ENCODE data around the gene WDR47. TPM values are rescaled to one million over a fixed set of nuclear protein-coding genes. Genes with fewer than 3 reads are reported as not detected.

WDR47 gene
- polyA plus RNA-seq = 3.7 TPM

DNA sequence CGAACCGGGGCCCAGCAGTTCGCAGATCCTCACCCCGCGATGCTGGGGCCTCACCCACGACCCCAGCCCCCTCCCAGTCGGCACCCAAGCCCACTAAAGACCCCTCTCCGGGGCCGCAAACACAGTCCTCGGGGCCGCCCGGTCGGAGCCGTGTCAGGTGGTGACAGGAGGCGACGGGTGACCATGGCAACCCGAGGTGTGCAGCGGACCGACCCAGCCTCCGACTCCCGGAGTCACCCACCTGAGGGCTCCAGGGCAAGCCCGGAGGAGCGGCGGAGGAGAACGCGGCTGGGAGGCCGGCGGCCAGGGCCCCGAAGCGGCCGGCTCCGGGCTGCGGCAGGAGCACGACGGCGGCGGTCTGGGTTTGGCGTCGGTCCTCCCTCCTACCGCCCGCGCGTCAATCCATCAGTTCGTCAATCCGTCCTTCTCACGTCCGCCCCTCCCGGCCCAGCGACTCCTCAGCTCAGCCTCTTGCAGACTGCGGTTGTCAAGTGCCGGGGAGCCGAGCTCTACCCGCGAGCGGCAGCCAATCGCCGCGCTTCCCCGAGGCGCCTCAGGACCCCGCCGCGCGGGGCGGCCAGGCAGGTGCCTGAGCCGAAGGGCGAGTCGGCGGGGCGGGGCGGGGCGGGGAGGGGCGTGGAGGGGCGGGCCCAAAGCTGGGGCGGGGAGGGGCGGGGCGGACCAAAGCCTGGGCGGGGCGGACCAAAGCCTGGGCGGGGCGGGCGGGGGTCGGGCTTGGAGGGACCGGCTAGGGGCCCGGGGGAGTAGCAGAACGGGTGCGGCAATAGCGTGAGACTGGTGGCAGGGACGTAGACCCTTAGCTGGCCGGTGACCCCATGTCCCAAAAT, at the start of gene WDR47:
Gene WDR47, minus strand, starts transcription at position 482 of the 848 bp plus-strand sequence. CDS start 18,590 bp downstream, outside the sequence.
- Mint-ChIP-seq H3K9me3 (no peaks in the 10 kb centered on the region), H3K27me3 (no peaks in the 10 kb centered on the region), H3K4me3 (peak within 1 kb of the TSS; percentile 88 to 98 (median 93)), H3K27ac (peak within 1 kb of the TSS; percentile 84 to 97 (median 87)), H3K4me1 (peaks cover 9 to 20% (median 11%) of the 10 kb centered on the region in 3 donors), H3K36me3 (no peaks in the 10 kb centered on the region)

DNA sequence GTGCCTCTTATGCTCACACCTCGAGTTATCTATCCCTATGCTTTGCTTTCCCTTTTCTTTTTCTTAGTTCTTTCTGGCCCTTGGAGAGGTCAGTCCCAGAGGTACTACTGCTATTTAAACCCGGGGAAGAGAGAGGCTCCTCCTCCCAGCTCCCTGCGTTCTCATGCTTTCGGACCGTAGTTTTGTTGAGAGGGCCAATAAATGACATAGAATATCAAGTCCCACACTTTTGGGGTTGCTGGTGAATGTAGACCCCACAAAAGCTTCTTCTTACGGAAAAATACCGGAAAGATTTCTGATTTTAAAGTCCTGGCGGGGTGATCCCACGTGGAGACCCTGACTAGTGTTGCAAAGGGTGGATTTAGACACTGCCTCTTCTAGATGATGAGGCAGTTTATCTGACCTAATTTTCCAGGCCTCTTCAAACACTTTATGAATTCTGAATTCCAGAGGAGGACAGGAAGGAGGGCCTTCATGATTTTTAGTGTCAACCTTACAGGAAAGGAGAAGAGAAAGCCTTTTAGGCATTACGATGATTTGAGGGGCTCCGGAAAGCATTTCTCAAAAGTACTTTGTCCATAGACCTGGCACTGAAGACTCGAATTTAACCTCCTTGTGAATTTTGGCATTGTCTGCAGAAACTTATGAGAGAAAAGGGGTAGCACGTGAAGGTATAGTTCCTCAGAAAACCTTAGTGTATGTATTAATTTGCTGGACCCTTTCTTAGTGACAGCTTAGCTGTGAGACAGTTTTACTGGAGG, 49.4 kb upstream of the WDR47 start:
- H3K9me3 Mint-ChIP-seq = peaks cover 0 to 2% (median 0%) of the 10 kb centered on the region in 3 donors
- no peaks in the 10 kb centered on the region for H3K27me3 Mint-ChIP-seq
- peaks cover 1% of the 10 kb centered on the region for H3K36me3 Mint-ChIP-seq

GRCh38 chr1:109090196-109091077, 48.5 kb upstream of the WDR47 start, which contains the start of gene TMEM167B:
Gene TMEM167B, plus strand, starts transcription at chr1:109090764. Its CDS starts 109 bp downstream, at chr1:109090873.
- no peaks in the 10 kb centered on the region for H3K36me3 Mint-ChIP-seq
- peak within 1 kb of the TSS; percentile 92 to 97 (median 94) for H3K4me3 Mint-ChIP-seq
- no peaks in the 10 kb centered on the region for H3K27me3 Mint-ChIP-seq
- peak within 1 kb of the TSS; percentile 93 to 98 (median 98) for H3K27ac Mint-ChIP-seq
- H3K4me1 Mint-ChIP-seq = peaks cover 21 to 31% (median 30%) of the 10 kb centered on the region in 3 donors
- peaks cover 0 to 2% (median 0%) of the 10 kb centered on the region in 3 donors for H3K9me3 Mint-ChIP-seq

More for the DNA sequence above, 49.4 kb upstream of the WDR47 start:
- Mint-ChIP-seq H3K4me1 (peaks cover 21 to 31% (median 30%) of the 10 kb centered on the region in 3 donors), H3K4me3 (peak overlapping the region; percentile 92 to 97 (median 94)), H3K27ac (peak overlapping the region; percentile 93 to 98 (median 97))

DNA sequence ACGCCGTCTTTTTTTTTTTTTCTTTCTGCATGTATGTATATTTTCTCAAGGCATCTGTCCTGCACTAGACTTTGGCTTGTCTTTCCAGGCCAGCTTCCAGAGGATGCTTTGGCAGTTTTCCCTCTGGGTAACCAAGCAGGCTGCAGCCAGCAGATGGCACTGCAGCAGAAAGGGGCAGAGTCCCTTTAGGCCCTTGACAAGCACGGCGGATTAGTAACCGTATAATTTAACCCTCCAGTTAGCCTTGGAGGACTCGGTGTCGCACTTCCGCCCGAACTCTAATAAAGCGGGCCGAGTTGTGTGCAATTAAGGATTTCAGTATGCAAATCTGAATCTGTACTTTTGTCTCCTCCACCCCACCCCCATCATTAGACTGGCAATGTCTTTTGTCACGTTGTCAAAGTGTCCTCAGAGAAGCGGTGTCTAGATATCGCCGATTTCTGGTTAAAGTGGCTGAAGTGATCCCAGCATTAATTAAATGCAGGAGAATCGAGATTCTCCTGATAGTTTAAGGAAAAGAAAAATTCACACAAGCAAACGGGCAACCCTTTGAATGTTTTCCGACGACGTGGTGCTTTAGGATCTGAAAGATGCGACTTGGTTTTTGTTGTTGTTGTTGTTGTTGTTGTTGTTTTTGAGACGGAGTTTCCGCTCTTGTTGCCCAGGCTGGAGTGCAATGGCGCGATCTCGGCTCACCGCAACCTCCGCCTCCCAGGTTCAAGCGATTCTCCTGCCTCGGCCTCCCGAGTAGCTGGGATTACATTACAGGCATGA, 47.5 kb upstream of the WDR47 start:
- Mint-ChIP-seq H3K9me3 (peaks cover 0 to 2% (median 0%) of the 10 kb centered on the region in 3 donors), H3K4me3 (peak overlapping the region; percentile 37 to 97 (median 92)), H3K36me3 (no peaks in the 10 kb centered on the region), H3K27ac (peak overlapping the region; percentile 93 to 98 (median 98)), H3K27me3 (no peaks in the 10 kb centered on the region), H3K4me1 (peaks cover 18 to 31% (median 30%) of the 10 kb centered on the region in 3 donors)

DNA sequence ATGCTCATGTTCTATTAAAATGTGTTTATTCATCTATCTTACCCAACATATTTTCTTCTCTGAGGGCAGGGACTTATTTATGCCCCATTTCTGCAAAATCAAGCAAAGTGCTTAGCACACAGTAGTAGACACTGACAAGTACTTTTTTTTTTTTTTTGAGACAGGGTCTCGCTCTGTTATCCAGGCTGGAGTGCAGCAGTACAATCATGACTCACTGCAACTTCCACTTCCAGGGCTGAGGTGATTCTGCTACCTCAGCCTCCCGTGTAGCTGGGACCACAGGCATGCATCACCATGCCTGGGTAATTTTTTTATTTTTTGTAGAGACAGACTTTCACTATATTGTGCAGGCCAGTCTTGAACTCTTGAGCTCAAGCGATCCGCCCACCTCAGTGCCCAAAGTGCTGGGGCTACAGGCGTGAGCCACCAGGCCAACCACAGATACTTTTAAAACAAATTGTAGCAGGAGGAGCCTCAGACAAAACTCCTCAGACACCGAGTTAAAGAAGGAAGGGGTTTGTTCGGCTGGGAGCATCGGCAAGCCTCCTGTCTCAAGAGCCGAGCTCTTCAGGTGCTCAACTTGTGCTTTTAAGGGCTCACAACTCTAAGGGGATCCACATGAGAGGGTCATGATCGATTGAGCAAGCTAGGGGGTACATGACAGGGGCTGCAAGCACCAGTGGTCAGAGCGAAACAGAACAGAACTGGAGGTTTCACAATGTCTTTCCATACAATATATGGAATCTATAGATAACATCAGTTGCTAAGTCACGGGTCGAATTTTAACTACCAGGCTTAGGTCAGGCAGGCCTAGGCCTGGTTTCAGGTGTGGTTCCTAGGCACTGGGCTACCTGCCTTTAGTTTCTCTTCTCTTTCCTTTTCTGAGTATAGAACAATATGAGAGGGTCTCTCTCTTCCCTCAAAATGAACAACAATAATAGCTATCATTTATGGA, 42.9 kb upstream of the WDR47 start:
- H3K27ac Mint-ChIP-seq = peak overlapping the region in 2 of 3 donors; percentile 14 to 28
- H3K9me3 Mint-ChIP-seq = peaks cover 0 to 2% (median 0%) of the 10 kb centered on the region in 3 donors
- H3K27me3 Mint-ChIP-seq = no peaks in the 10 kb centered on the region
- H3K4me3 Mint-ChIP-seq = peak overlapping the region in 2 of 4 donors; percentile 10 to 69
- no peaks in the 10 kb centered on the region for H3K36me3 Mint-ChIP-seq
- peaks cover 2 to 4% (median 3%) of the 10 kb centered on the region in 3 donors for H3K4me1 Mint-ChIP-seq

DNA sequence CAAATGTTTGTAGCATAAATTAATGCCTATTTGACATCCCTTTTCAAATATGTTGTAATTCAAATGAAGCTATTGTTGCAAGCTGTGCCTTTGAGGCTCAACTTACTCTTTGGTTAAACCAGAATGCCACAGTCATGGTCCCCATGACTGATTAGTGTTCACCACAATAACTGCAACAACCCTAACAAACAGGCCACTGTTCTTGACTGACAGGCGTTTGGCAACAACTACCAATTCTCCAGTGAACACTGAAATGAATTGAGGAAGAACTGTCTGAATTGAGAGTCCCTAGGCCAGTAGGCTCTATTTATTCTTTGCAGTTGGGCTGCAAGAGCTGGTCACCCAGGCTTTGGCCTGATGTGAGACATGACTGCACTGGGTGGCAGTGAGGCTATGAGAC, 42.0 kb upstream of the WDR47 start:
- H3K36me3 Mint-ChIP-seq = no peaks in the 10 kb centered on the region
- no peaks in the 10 kb centered on the region for H3K9me3 Mint-ChIP-seq
- H3K4me3 Mint-ChIP-seq = no peak overlapping the region
- peaks cover 0 to 4% (median 0%) of the 10 kb centered on the region in 3 donors for H3K4me1 Mint-ChIP-seq
- no peak overlapping the region for H3K27ac Mint-ChIP-seq
- H3K27me3 Mint-ChIP-seq = no peaks in the 10 kb centered on the region

- H3K4me3 Mint-ChIP-seq = peak overlapping the region in 1 of 4 donors; percentile 70
- H3K27me3 Mint-ChIP-seq = no peaks in the 10 kb centered on the region
- H3K27ac Mint-ChIP-seq = peak overlapping the region in 1 of 3 donors; percentile 35
- no peaks in the 10 kb centered on the region for H3K36me3 Mint-ChIP-seq
- H3K9me3 Mint-ChIP-seq = no peaks in the 10 kb centered on the region
- H3K4me1 Mint-ChIP-seq = peaks cover 0 to 4% (median 0%) of the 10 kb centered on the region in 3 donors
Measured at GRCh38 chr1:109083501-109083900, 41.6 kb upstream of the WDR47 start.

GRCh38 chr1:109080441-109081082, 38.7 kb upstream of the WDR47 start:
- Mint-ChIP-seq H3K27me3 (peaks cover 2% of the 10 kb centered on the region), H3K27ac (peak overlapping the region in 1 of 3 donors; percentile 73), H3K9me3 (no peaks in the 10 kb centered on the region), H3K4me3 (peak overlapping the region in 1 of 4 donors; percentile 26), H3K36me3 (no peaks in the 10 kb centered on the region), H3K4me1 (peaks cover 7 to 9% (median 7%) of the 10 kb centered on the region in 3 donors)

DNA sequence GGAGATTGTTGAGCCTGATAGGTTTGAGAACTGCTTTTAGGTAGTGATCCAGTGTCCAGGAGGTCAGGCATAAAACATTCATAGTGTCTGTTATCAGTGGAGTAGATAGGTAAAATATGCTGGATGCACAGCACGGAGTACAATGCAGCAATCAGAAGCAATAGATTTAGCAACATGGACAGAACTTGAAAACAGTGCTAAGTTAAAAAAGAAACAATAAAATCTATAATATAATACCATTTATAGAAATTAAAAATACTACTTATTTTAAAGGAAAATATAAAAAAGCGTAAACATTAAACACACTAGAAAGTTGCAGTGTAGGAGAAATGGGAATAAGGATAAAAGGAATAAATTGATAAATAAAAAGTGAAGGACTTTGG, 37.3 kb upstream of the WDR47 start:
- no peak overlapping the region for H3K4me3 Mint-ChIP-seq
- no peak overlapping the region for H3K27ac Mint-ChIP-seq
- peaks cover 9 to 16% (median 14%) of the 10 kb centered on the region in 3 donors for H3K4me1 Mint-ChIP-seq
- H3K36me3 Mint-ChIP-seq = no peaks in the 10 kb centered on the region
- peaks cover 2% of the 10 kb centered on the region for H3K27me3 Mint-ChIP-seq
- H3K9me3 Mint-ChIP-seq = no peaks in the 10 kb centered on the region

DNA sequence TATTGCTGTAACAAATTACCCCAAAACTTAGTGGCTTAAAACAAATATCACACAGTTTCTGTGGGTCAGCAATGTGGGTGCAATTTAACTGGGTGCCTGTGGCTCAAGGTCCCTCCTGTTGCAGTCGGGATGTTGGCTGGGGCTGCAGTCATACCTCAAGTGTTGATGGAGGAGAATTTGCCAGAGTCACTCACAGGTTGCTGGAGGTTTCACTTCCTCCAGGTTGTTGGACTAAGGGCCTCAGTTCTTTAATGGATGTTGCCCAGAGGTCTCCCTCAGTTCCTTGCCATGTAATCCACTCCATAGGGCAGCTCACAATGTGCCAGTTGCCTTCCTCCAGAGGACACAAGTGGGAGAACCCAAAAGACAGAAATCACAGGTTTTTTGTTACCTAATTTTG, 36.4 kb upstream of the WDR47 start:
- peak overlapping the region in 2 of 4 donors; percentile 17 to 50 for H3K4me3 Mint-ChIP-seq
- peaks cover 9 to 17% (median 14%) of the 10 kb centered on the region in 3 donors for H3K4me1 Mint-ChIP-seq
- no peaks in the 10 kb centered on the region for H3K9me3 Mint-ChIP-seq
- peaks cover 2% of the 10 kb centered on the region for H3K27me3 Mint-ChIP-seq
- H3K27ac Mint-ChIP-seq = peak overlapping the region in 1 of 3 donors; percentile 85
- no peaks in the 10 kb centered on the region for H3K36me3 Mint-ChIP-seq

DNA sequence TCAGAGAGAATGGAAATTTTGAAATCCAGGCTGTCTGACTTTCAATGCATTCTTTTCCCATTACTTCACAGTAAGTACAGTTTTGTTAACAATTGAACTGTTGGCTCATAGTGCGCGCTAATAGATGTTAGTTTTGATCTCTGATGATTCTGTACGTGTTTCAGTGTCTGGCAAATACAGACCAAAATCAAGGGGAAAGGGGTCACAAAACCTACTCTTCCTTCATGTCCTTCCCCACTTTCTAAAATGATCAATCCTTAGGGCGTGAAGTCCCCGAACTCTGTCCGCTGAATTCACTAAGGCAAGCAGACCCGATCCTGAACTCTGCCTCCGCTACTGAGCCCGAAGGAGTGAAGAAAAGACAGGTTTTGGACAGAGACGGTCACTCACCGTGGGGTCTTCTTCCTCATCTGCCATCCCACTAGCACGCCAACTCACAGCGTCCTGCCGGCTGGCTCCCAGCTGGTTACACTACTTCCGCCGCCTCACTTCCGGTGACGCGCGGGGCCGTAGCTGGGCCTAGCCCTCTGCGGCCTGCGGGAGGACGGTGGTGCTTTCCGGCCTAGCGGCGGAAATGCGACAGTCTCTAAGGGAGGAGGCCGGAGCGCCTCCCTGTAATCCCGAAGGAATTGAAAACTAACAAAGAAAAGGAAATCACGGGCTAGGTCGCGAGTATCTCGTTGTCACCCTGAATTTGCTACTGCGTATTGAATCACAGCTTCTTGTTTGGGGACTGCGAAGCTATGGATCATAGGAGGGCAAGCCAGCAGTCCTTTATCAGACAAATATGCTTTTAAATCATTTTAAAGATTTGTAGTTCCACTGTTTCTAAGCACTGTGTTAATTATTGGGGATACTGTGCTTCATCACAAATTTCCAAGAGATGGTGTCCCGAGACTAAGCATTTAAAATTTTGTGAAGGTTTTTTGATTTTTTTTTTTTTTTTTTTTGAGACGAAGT, 33.9 kb upstream of the WDR47 start, which contains the start of gene TAF13:
Gene TAF13, minus strand, starts transcription at position 473 of the 960 bp plus-strand sequence. Its CDS starts 56 bp downstream, at position 417.
- Mint-ChIP-seq H3K9me3 (no peaks in the 10 kb centered on the region), H3K27ac (peak within 1 kb of the TSS; percentile 91 to 98 (median 98)), H3K4me1 (peaks cover 9 to 17% (median 14%) of the 10 kb centered on the region in 3 donors), H3K4me3 (peak within 1 kb of the TSS; percentile 93 to 99 (median 96)), H3K27me3 (peaks cover 2% of the 10 kb centered on the region), H3K36me3 (peaks cover 1% of the 10 kb centered on the region)
